ENCODE results near the gene CEP57L1.

CEP57L1 gene

DNA sequence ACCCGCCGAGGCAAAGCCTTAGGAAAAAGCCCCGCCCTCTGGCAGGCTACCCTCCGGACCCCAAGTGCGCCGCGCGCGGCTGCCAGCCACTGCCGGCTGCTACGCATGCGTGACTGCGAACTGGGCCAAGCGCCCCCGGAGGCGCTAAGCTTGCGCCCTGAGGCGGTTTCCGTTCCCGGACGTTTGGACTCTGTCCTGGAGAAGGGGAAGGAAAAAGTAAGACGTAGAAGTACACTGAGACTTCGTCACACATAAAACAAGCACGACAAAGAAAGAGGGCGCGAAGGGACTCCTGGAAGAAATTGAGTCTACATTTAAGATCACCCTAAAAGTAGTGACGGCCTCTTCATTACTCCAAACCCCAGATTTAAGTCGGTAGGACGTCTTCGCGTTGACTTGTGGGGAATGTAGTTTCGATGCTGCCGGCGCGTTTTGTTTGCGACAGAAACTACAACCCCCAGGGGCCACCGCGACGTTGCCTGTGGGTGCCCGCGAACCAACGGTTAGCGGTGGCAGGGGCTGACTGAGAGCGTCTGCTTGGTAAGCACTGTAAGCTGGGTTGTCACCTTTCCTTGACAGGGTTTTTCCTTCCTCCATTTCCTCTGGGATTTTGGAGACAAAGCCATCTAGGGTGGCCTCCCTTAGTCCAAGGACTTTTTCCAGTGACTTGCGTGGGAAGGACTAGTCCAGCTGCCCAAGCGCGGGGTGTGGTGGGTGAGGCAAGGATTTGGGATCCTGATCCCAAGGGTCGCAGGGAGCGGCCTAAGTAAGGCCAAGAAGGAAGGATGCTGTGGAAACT, at the start of gene CEP57L1:
CEP57L1 (plus strand) TSS at position 472 of the 799 bp plus-strand sequence. CDS start 49,715 bp downstream, outside the sequence.
- peak; percentile 94 for DNase-seq

DNA sequence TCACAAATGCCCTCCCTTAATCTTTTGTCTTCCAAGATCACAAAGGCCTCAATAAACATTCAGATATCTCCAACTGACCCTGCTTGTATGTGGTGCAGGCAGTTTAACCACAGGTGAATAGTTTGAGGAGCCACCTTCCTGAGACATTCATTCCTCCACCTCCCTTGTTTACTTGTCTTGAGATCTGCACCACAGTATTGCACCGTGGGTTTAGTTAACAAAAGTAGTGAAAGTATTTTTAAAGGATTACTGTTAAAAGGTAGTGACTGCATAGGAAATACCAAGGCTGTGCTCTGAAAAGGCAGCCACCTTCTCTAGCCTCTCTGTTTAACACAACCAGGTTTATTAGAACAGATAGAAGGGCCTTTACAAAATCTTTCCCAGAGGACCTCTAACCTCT, 47.1 kb upstream of the CEP57L1 start:
- DNase-seq, result no peak

DNA sequence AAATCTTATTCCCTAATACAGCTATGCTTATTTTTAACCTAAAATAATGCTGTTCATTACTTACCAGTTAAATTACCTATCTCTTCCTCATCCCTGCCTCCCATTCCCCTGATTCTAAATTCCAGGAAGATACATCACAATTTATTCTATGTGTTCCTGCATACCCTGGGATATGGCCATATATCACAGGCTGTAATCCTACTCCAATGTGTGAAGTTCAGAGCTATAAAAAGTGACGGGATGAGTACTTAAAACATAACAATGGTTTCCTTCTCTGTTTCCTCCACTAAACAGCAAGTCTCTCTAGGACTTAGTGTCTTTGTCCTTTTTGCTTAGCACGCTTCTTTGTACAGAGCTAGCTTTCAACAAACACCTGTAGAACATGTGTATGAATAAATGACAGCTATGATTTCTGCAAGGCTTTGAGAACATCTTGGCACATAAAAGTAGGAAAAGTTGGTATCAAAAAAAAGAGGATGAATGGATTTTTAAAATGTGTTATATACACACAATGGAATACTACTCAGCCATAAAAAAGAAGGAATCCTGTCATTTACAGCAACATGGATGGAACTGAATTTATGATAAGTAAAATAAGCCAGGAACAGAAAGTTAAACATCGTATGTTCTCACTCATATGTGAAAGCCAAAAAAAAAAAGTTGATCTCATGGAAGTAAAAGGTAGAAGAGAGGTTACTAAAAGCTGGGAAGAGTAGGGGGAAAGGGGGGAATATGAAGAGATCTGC, 46.5 kb upstream of the CEP57L1 start:
- DNase-seq, result no peak

DNA sequence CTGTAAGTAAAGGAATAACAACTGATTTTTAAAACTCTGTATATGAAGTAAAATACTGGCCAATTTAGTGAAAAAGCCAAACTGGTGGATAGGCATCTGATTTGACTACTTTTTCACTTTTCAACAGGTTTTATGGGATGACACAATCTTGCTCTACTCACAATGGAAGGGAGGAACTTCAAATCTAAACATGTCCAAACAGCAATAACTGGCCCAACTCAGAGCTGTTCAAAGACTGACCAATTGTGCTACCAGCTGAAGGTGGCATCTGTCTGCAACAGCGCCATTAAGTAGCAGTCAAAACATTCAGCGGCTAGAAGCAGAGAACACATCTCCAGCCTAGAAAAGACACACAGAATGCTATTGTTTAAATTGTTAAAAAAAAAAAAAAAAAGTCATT, 45.3 kb upstream of the CEP57L1 start:
- DNase-seq, result no peak

DNA sequence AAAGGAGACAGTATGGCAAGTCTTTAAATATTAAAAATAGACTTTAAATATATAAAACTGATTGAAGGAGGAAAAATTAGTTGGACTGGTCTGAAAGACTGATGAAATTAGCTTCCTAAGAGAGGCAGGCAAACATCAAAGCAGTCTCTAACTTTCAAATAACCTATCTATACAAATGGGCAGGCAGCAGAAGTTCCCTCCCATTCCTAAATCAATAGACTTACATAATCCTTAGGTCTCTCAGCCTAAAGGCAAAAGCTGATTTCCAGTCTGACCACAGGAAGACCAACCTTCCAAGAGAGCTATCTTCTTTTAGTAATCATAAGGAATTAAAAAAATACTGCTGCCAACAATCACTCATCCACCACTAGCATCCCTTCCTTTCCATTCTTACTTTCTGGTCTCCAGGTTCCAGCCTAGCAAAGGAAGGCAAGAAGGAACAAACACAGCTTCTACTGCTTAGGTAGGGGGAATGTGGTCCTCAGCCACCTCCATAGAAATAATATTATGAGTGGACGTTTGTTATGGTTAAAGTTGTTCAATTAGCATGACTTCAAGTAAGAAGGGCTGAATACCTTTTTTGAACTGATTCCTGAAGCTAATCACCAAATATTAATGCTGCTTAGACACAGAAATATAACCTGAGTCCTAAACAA, 44.7 kb upstream of the CEP57L1 start:
- no peak for DNase-seq

DNA sequence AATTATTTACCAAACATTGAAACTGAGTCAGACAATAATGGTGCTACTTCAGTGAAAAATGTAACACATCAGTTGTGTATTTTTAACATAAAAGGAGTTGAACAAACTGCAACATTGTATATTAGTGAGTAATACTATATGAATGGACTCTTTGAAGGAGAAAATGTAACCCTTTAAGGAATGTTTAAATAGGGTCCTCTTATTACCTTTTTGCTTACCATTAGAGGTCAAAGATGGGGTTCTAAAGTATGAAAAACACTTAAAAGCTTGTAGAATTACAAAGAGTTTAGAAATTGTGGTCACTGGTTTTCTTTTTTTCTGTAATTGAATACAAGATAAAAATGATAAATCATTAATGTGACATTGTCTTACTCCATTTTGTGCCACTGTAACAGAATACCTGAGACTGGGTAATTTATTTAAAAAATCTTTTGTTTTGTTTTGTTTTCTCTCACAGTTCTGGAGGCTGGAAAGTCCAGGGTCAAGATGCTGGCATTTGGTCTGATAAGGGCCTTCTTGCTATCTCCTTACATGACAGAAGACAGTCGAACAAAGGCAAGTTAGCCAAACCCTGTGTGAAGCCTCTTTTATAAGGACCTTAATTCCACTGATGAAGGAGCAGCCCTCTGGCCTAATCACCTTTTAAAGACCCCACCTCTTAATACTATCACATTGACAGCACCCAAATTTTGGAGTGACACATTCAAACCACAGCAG, 43.8 kb upstream of the CEP57L1 start:
- no peak for DNase-seq

DNA sequence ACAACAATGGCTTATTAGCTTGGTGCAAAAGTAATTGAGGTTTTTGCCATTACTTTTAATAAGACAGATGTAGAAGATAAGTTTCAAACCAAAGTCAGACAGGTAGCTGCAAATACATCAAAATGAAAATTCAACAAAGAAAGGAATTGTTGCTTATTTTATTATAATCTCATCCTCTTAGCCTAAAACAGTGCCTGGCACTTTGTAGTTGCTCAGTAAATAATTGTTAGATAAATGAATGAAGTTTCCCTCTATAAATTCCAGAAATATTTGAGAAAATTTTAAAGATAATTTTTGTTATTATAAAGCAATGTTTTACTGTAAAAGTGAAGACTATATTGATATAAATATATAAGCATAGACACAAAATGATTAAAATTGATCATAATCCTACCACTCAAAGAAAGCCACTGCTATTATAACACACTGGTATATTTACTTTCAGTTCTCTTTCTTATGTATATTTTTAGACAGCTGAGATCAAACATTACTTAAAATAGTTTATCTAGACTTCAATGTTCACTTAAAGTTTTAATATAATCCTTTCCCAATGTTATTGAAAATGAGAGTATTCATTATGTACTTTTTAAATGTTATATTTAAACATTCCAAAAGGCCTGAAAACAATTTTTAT, 43.2 kb upstream of the CEP57L1 start:
- no peak for DNase-seq

DNA sequence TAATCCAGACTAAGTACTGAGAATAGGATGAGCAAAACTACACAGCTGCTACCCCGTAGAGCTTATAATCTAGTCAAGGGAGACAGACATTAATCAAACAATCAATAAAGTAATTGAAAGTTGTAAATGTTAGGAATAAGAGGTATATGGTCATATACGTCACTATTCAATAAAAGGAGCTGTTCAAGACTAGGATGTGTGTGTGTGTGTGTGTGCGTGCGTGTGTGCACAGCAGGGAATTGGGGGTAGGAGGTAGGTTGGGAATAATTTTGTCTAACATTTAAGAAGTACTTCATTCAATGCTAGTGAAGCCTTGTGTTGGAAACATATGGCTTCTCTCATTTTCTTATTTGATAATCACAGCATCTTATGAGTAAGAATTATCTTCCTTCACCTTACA, 42.5 kb upstream of the CEP57L1 start:
- no peak for DNase-seq

DNA sequence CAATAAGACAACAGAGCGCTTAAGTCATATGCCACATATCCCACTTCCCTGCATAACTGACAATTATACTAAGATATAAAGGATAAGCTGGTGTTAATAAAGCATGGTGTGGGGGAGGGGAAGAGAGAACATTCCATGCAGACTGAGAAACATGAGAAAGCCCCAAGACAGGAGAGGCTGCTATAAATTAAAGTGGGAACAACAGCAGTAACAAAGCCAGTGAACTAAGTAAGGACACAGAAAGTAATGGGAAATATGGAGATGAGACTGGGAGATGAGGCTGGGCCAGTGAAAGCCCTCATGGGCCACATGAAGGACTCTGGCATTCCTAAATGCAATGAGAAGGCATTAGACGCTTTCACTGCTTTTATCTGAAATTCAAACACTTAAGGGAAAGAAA, 42.0 kb upstream of the CEP57L1 start:
- DNase-seq, result no peak

DNA sequence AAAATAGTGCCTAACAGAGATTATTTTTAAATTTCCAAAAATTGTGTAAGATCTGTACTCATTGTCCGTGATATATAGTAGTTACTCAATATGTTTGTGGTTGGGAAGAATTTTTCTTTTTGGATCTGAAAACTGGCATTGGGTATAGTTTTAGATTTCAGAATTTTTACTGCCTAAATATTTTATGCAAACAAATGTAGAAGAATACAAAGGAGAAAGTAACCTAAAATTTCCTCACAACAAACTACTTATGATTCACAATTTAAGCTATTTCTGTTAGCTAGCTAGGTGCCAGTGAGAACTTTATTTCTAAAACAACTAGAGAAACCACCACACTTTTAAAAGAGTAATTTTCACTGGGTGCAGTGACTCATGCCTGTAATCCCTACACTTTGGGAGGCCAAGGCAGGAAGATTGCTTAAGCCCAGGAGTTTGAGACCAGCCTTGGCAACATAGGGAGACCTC, 39.5 kb upstream of the CEP57L1 start:
- DNase-seq, result no peak

DNA sequence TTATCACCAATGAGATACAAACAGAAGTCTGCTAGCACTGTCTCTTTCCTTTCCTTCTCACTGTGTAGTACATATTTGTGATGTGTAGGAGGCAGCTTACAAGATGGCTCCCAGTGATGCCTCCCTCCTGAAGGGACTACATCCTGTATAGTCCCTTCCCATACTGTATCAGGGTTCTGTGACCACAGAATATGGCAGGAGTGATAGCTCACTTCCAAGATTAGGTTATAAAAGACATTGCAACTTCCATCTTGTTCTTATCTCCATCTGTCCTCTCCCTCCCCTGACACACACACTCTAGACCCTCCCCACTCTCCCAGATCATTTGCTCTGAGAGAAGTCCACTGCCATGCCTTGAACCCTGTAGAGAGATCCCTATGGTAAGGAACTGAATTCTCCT, 38.6 kb upstream of the CEP57L1 start:
- DNase-seq, result no peak

DNA sequence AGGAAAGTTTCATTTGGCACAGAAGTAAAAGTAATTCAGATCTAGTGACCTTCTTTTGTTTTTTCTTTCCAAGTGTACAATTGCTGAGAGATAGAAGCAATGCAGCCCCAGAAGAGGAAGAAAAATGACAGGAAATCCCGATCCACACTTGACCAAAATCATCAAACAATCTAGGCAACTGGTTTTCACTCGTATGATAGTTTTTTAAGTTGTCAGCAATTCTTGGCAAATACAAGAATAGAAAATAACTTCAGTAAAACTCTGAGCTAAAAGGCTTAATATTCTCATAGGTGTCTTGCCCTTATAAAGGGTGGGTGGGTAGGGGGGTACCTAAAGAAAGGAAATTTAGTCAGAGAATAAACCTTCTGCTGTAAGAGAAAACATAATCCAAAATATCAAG, 36.7 kb upstream of the CEP57L1 start:
- DNase-seq, result no peak

DNA sequence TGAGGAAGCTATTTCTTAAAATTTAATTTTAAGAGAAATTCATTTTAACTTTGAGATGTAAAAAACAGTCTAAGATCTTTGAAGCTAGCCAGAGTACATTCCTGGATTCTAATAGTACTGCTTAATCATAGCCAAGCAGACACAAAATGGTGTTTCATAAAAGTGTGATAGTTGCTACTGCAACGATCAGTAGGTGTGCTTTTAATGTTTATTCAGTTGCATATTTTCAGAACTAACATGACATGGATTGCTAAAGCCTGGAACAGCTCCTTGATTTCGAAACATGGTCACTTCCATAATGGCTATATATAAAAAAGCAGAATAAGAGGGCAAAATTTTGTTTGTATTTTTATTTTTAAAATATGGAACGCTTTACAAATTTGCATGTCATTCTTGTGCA, 36.2 kb upstream of the CEP57L1 start:
- no peak for DNase-seq

DNA sequence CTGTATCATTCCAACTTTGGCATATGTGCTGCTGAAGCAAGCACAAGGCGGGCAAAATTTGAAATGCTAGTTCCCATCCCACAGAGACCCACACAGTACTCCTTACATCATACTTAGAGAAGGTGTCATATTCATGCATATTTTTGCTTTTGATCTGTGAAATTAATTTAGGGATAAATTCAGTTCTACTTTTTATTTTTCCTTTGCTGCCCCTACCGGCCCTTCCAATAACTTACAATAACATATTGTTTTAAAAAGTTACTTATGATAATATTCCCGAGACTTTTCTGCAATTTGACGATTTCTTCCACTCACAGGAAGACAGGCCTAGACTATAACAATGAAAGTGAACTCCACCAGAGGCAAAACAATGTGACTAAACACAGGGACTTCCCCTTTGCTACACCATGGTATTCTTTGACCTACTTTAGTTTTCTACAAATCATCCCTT, 35.7 kb upstream of the CEP57L1 start:
- peak; percentile 24 for DNase-seq

DNA sequence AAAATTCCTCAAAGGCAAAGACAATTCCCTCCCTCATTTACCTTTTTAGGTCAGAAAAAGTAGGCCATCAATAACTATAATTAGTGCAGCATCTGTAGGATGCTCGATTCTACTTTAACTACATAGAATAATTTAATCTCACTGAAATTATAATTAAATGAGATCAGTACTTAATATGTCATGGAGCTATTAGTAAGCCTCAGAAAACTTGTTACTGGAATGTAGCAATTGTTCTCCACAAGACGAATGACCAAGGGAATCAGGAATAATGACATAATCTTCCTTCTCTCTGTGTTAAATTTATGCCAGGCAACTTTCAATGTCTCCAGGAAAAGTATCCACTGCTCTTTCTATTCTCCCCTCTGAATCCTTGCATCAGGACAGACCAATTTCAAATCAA, 34.7 kb upstream of the CEP57L1 start:
- no peak for DNase-seq

DNA sequence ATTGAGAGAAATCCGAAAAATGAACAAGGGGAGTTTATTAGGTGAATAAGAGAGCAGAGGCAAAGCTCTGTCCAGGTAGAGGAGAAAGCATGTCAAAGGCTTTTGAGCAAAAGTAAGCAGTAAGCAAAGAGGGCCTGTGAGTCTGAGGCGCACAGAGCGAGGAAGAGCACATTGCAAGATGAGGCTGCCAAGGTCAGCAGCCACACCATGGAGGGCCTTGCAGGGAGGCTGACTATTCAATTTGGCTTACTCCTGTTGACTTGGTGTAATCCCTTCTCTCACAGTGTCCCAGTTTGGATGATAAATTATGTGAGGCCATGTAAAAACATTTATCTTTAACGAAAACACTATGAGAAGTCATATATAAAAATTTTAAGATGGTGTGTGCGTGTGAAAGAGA, 33.1 kb upstream of the CEP57L1 start:
- DNase-seq, result no peak

DNA sequence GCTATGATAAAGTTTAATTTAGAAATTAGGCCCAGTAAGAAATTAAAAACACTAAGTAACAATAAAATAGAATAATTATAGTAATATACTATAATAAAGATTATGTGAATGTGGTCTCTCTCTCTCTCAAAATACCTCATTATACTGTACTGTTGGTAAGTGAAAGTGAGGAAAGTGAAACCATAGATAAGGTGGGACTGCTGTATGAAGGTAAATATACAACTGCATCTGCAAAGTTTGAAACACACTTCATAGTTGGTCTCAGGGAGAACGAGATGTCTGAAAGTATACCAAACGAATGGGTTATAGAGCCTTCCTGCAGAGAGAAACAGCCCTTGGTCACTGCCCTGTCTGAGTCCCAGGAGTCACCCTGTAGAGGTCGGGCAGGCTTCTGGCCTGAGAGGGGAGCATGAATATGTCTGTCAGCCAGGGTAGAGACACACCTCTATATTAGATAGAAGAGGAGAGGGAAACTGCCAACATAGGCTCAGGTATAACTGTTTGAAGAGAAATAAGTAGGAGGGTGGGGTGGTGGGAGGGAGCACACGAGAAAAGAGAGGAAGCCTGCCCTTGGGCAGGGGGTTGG, 32.4 kb upstream of the CEP57L1 start:
- DNase-seq, result no peak

DNA sequence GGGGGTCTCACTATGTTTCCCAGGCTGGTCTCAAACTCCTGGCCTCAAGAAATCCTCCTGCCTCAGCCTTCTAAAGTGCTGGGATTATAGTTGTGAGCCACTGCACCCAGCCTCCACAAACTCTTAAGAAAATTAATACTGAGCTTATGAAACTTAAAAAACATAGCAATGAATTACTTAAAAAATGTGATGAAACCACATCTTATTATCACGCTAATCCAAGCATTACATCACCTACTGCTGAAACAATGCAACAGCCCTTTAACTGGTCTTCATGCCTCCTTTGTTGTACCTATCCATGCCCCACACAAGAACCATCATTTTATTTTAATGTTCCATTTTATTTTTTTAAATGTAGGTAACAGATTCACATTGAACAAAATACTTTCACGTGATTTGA, 25.6 kb upstream of the CEP57L1 start:
- DNase-seq, result no peak

DNA sequence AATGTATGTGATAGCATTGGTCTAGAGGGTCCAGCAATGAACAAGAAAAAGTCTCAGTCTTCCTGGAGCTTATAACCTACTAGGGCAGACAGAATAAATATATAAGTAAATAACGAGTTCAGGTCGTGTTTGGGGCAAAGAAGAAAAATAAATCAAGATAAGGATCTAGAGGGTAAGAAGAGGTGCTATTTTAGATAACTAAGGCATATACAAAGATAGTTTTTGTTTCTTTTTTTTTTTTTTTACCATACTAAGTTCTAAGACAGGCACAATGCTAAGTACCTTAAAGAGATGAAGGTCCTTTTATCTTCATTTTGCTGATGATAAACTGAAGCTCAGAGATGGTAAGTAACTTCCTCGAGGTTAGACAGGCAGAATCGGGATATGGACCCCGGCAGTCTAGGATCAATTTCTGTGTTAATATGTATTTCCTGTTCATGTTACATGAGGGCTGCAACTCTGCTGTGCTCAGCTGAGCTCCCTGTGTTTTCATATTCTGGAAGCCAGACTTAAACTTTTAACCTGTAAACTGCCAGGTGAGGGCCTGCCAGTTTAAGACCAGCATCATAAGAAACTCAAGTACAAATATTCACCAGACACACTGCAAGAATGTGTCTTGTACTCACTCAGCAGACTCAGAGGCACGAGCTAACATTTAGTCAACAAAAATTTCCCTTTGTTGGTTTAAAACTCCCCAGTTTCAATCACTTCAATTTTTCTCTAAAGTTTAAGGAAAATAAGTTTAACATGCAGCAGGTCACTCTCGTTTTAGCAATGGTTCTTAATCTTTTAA, 24.0 kb upstream of the CEP57L1 start:
- DNase-seq, result no peak

DNA sequence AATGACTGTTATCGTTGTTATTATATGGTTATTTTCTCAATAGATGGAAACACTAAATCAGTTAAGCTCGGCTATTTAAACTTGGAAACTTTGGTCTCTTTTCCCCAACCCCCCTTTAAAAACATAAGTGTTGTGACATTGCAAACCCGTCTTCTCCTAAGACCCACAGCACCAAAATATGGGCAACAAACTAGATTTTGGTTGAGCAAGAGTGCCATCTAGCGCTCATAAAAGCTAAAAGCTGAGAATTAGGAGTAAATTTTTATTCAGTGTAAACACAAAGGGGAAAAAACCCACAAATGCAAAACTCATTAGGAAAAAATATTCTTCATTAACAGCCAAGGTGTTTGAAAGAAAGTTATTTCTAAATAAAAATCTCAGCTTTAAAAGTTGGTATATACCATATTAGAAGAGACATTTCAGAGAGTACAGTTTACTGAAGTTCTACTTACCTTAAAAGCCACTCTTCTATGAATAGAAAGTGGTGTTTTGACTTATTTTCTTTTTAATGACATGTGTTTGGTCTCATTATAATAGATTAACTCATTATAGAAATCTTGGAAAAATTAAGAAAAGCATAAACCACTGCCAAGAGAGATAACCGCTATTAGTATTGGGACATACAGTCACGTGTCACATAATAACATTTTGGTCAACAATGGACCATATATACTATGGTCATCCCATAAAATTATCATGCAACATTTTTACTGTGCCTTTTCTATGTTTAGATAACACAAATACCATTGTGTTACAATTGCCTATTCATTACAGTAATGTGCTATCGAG, 21.8 kb upstream of the CEP57L1 start:
- DNase-seq, result peak; percentile 67

DNA sequence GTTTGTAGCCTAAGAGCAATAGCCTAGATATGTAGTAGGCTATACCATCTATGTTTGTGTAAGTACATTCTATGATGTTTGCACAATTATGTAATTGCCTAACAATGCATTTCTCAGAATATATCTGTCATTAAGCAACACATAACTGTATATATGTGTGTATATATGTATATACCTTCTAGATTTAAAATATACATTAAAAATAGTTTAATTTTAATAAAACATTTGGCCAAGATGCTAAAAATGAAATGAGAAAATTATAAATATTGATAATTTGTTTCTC, 21.2 kb upstream of the CEP57L1 start:
- DNase-seq, result no peak
